HepG2 (cell line): ENCODE measurements around the gene BACH2. TPM values are rescaled to one million over a fixed set of nuclear protein-coding genes. Genes with fewer than 3 reads are reported as not detected.

Experiments used
- ATAC-seq: fragments of 200-7000 bp; cut with Tn5 transposase; 3 replicates; pipeline ENCODE4 v1.9.1; 2020; ENCODE audit warnings: mild to moderate bottlenecking, moderate library complexity
- BruUV-seq: library from RNA; stranded (reverse); fragments of 400-500 nt; replicated peaks from 2 replicates; lab custom pipeline; 2021; lab: Mats Ljungman, UMichigan
- CTCF ChIA-PET: fragments of 300-600 bp; formaldehyde crosslinking; extraction: SDS; loops from one replicate; lab custom pipeline; 2021; ENCODE audit warnings: low total read pairs, inconsistent platforms, low intra/inter-chr PET ratio; lab: Yijun Ruan, JAX
- POLR2A ChIA-PET: fragments of 350-600 bp; sonication (Branson Sonifier 250); formaldehyde crosslinking; loops from one replicate; lab custom pipeline; 2020; ENCODE audit warnings: antibody characterized with exemption, inconsistent platforms; lab: Yijun Ruan, JAX
- DNase-seq: peaks from one replicate; pipeline ENCODE4 v3.0.0-alpha.2; 2015; ENCODE audit warnings: low spot score
- FAIRE-seq: peaks from 3 replicates; lab custom pipeline; 2011; peaks lifted over from hg19 to GRCh38; lab: Jason Lieb, UNC
- H2AFZ ChIP-seq: one replicate; pipeline ENCODE4 v1.6.1; 2011; ENCODE audit warnings: low read length, inconsistent platforms
- H3K27ac ChIP-seq: fragments of 300-600 bp; 3 replicates; pipeline ENCODE4 v1.8.0; 2011; ENCODE audit warnings: mixed run types, mild to moderate bottlenecking, mixed read lengths, low read length, inconsistent platforms; ENCODE audit not compliant: insufficient read depth; ENCODE audit errors: extremely low read length
- H3K27me3 ChIP-seq, 2 experiments: fragments of 200-600 bp in 1 of 2; 2 replicates in 1 of 2; 3 replicates in 1 of 2; pipeline versions ENCODE4 v1.6.0 to v1.8.0; 2011; ENCODE audit warnings: low read length in 2 of 2, mild to moderate bottlenecking in 2 of 2, moderate library complexity in 2 of 2, inconsistent platforms in 1 of 2; ENCODE audit not compliant: insufficient read depth in 2 of 2, control insufficient read depth in 1 of 2
- H3K36me3 ChIP-seq, 2 experiments: fragments of 200-600 bp in 1 of 2; replicated peaks in 1 of 2; 2 replicates in 1 of 2; 3 replicates in 1 of 2; pipeline versions ENCODE4 v1.5.1 to v1.8.0; 2011; ENCODE audit warnings: low read length in 2 of 2, inconsistent platforms in 1 of 2; ENCODE audit not compliant: insufficient read depth in 2 of 2, control insufficient read depth in 1 of 2
- H3K4me1 ChIP-seq: 2 replicates; pipeline ENCODE4 v1.5.1; 2012; ENCODE audit warnings: low read length, inconsistent platforms; ENCODE audit not compliant: insufficient read depth
- H3K4me2 ChIP-seq: 2 replicates; pipeline ENCODE4 v1.6.0; 2011; ENCODE audit warnings: low read depth, low read length, inconsistent platforms
- H3K4me3 ChIP-seq, 3 experiments: fragments of 200-600 bp in 1 of 3; sonication (generic), shearing (Covaris generic) in 1 of 3; replicated peaks in 1 of 3; 2 replicates each; pipeline ENCODE4 v1.5.1; 2011 to 2016; ENCODE audit warnings: low read length in 3 of 3, inconsistent platforms in 2 of 3, low read depth in 2 of 3, mild to moderate bottlenecking in 2 of 3, control low read depth in 1 of 3, mixed read lengths in 1 of 3; ENCODE audit not compliant: insufficient read depth in 1 of 3
- H3K79me2 ChIP-seq: one replicate; pipeline ENCODE4 v1.6.1; 2011; ENCODE audit warnings: low read length, inconsistent platforms; ENCODE audit not compliant: insufficient read depth
- H3K9ac ChIP-seq: 2 replicates; pipeline ENCODE4 v1.6.0; 2011; ENCODE audit warnings: mild to moderate bottlenecking, low read depth, low read length, inconsistent platforms; ENCODE audit not compliant: insufficient read depth
- H3K9me3 ChIP-seq: 2 replicates; pipeline ENCODE4 v1.5.1; 2012; ENCODE audit warnings: mild to moderate bottlenecking, low read length
- H4K20me1 ChIP-seq: 2 replicates; pipeline ENCODE4 v1.6.0; 2011; ENCODE audit warnings: inconsistent platforms, mild to moderate bottlenecking, low read length, moderate library complexity; ENCODE audit not compliant: insufficient read depth
- CTCF ChIP-seq: sonication (generic); formaldehyde crosslinking; IDR thresholded peaks from 2 replicates; pipeline ENCODE4 v1.5.0; 2020; ENCODE audit warnings: mild to moderate bottlenecking, missing genetic modification reagents, moderate library complexity
- DNMT1 ChIP-seq: sonication (generic); formaldehyde crosslinking; IDR thresholded peaks from 2 replicates; pipeline ENCODE4 v1.5.1; 2020; ENCODE audit warnings: mild to moderate bottlenecking, missing genetic modification reagents
- HOXA3 ChIP-seq: sonication (generic); formaldehyde crosslinking; IDR thresholded peaks from 2 replicates; pipeline ENCODE4 v1.5.0; 2020; ENCODE audit warnings: missing genetic modification reagents
- PCBP1 ChIP-seq: fragments of 200-400 bp; formaldehyde crosslinking; IDR thresholded peaks from 2 replicates; pipeline ENCODE4 v1.6.1; 2017; ENCODE audit warnings: mild to moderate bottlenecking, low read depth, low read length, borderline replicate concordance
- SMC3 ChIP-seq: IDR thresholded peaks from 2 replicates; pipeline ENCODE4 v1.6.1; 2011; ENCODE audit warnings: low read length, improper control_type of control experiment
- SPEN ChIP-seq: sonication (generic); formaldehyde crosslinking; IDR thresholded peaks from 2 replicates; pipeline ENCODE4 v1.5.1; 2020; ENCODE audit warnings: low read depth, mild to moderate bottlenecking, missing genetic modification reagents
- STAG1 ChIP-seq: sonication (generic); formaldehyde crosslinking; IDR thresholded peaks from 2 replicates; pipeline ENCODE4 v1.4.0; 2020; ENCODE audit warnings: missing genetic modification reagents
- ZNF143 ChIP-seq: sonication (generic); formaldehyde crosslinking; IDR thresholded peaks from 2 replicates; pipeline ENCODE4 v1.4.0; 2020; ENCODE audit warnings: missing genetic modification reagents
- ZNF329 ChIP-seq: sonication (generic); formaldehyde crosslinking; IDR thresholded peaks from 2 replicates; pipeline ENCODE4 v1.9.0; 2021; ENCODE audit warnings: low read depth, mild to moderate bottlenecking, missing genetic modification reagents
- ZNF335 ChIP-seq: sonication (generic); formaldehyde crosslinking; IDR thresholded peaks from 2 replicates; pipeline ENCODE4 v1.4.0; 2020; ENCODE audit warnings: missing genetic modification reagents
- ZNF567 ChIP-seq: sonication (generic); formaldehyde crosslinking; IDR thresholded peaks from 2 replicates; pipeline ENCODE4 v1.8.1; 2023; ENCODE audit warnings: mild to moderate bottlenecking, missing genetic modification reagents, borderline replicate concordance
- WGBS: methylation state at CpG from one replicate; pipeline ENCODE4 v1.1.6; 2017; ENCODE audit warnings: low lambda C conversion rate; 5-methylcytosine and 5-hydroxymethylcytosine counted together
- in situ Hi-C: cut with HindIII; loops from 2 replicates; pipeline ENCODE4 v1.10.0; 2017; ENCODE audit warnings: low pct_unique_long_range_greater_than_20kb; ENCODE audit not compliant: extremely low pct_ligation_motif_present
- intact Hi-C: fragments of 100-400 bp; cut with micrococcal nuclease; formaldehyde crosslinking; loops from one replicate; pipeline ENCODE4 v1.10.0; 2022; ENCODE audit not compliant: unreplicated experiment
- polyA plus RNA-seq, 8 experiments: library from polyadenylated mRNA; depleted of rRNA in 3 of 8; stranded (reverse) in 7 of 8; unstranded in 1 of 8; fragments of >200 nt; fragmentation: Illumina TruSeq in 4 of 8; extraction: Trizol in 4 of 8; gene quantifications; 2 replicates each; pipeline versions ENCODE4 v1.2.1 to v1.2.3, GENCODE V29; 2011 to 2016; ENCODE audit warnings: low read depth in 4 of 8, missing spikeins in 1 of 8, mixed read lengths in 1 of 8; ENCODE audit not compliant: insufficient read depth in 1 of 8
- total RNA-seq, 5 experiments: library from RNA; depleted of rRNA; stranded (reverse); fragments of >200 nt; fragmentation: Illumina TruSeq; extraction: Trizol; gene quantifications; 2 replicates each; pipeline ENCODE4 v1.2.3, GENCODE V29; 2016; ENCODE audit warnings: low read depth in 1 of 5

BACH2 gene
- total and polyA plus RNA-seq, 2 of the 13 experiments (the other 11 are each of a cell fraction or from before 2014, with no cell fraction given): 0.01 TPM; not detected in 1

DNA sequence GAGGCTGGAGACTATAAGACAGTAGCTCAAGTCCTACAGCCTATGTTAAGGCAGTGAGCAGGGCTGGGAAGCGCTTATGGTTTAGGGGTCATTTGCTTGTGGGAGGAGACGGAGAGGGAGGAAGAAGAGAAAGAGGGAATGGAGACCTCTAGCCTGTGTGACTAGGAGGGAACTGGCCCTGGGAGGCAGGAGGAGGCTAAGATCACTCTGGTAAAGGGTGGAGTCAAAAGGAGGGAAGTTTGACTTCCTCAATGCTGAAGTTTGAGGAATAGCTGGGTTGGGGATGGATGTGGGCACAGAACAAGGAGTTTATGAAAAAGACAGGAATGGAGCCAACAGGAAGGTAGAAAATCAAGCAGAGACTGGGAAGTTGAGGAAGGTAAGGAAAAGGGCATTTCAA, 6.4 kb upstream of the BACH2 start:
- ATAC-seq (no peak), FAIRE-seq (no peak), DNase-seq (no peak)
- Histone ChIP-seq H3K9me3 (no peaks in the 10 kb centered on the region), H3K36me3 (no peaks in the 10 kb centered on the region), H3K4me3 (no peak overlapping the region), H3K27me3 (peaks cover 0 to 16% of the 10 kb centered on the region in 2 experiments; a peak in 2 of 5 replicates), H3K4me1 (no peaks in the 10 kb centered on the region), H3K79me2 (no peaks in the 10 kb centered on the region), H2AFZ (no peak overlapping the region), H3K27ac (no peak overlapping the region), H4K20me1 (no peaks in the 10 kb centered on the region), H3K4me2 (no peak overlapping the region), H3K9ac (no peak overlapping the region)
- POLR2A ChIA-PET: no interaction called here
- no peak for TF ChIP-seq ZNF567 (CRISPR knock-in tag)
- no peak for TF ChIP-seq DNMT1 (CRISPR knock-in tag)
- no peak for TF ChIP-seq ZNF335
- TF ChIP-seq ZNF143 (CRISPR knock-in tag): no peak
- TF ChIP-seq ZNF329 (CRISPR knock-in tag): no peak
- TF ChIP-seq HOXA3: no peak
- WGBS: 3% methylated on average over 2 of the region's 2 CpGs
- CTCF ChIA-PET: no interaction called here
- in situ Hi-C loops (loop anchor here (10.0 kb wide), 1 partner anchor 358 kb away; no protein-coding TSS in a partner anchor), intact Hi-C loops (no loop called here)
- BruUV-seq: no TSS peak

DNA sequence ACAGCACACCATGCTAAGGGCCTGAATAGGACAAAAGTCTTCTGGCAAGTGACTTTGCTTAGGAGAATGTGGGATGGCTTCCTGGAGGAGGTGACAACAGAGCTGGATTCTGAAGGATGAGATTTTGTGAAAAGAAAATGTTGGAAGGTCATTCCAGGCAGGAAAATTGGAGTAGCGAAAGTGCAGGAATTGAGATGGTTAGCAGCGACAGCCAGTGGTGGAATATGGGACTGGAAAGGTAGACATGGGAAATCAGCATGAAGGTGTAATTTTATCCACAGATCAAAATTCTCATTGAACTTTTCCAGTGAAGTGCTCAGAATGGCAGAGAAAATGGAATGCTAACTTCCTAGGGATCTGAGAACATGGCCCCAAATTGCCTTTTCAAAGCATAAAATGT, 5.7 kb upstream of the BACH2 start:
- Histone ChIP-seq H3K4me3 (no peak overlapping the region), H4K20me1 (no peaks in the 10 kb centered on the region), H3K9me3 (no peaks in the 10 kb centered on the region), H3K79me2 (no peaks in the 10 kb centered on the region), H3K9ac (no peak overlapping the region), H3K27ac (no peak overlapping the region), H3K27me3 (peaks cover 0 to 23% of the 10 kb centered on the region in 2 experiments; a peak in 2 of 5 replicates), H3K36me3 (no peaks in the 10 kb centered on the region), H3K4me2 (no peak overlapping the region), H2AFZ (no peak overlapping the region), H3K4me1 (peaks cover 2% of the 10 kb centered on the region; the same call in 1 of the 2 replicates)
- WGBS: 6% methylated on average over 2 of the region's 2 CpGs
- TF ChIP-seq SMC3 (peak; percentile 53; the same call in 1 of the 2 replicates), STAG1 (CRISPR knock-in tag) (peak; percentile 56), CTCF (CRISPR knock-in tag) (peak; percentile 48), SPEN (CRISPR knock-in tag) (no peak), PCBP1 (no peak)
- intact Hi-C loops (no loop called here), in situ Hi-C loops (loop anchor here (10.0 kb wide), 1 partner anchor 358 kb away; no protein-coding TSS in a partner anchor)
- POLR2A ChIA-PET: no interaction called here
- FAIRE-seq (peak; percentile 32), ATAC-seq (no peak; the same call in 2 of the 3 replicates), DNase-seq (no peak)
- no TSS peak for BruUV-seq
- CTCF ChIA-PET: no interaction called here
